Measurements from ENCODE around the gene RPL19.

Gene RPL19

GRCh38 chr17:39181303-39181702 lies 18.8 kb upstream of the RPL19 start:
- H3K4me3 ChIP-seq (ENCODE audit: low read length): no peak overlapping the region
- TF ChIP-seq ZNF274 (IDR thresholded peaks at IDR 0.05; ENCODE audit: low read depth, low read length): no peak

GRCh38 chr17:39183045-39183444 lies 17.0 kb upstream of the RPL19 start:
- no peak for TF ChIP-seq ZNF274 (IDR thresholded peaks at IDR 0.05; ENCODE audit: low read depth, low read length)
- H3K4me3 ChIP-seq (ENCODE audit: low read length): no peak overlapping the region

- no peak for TF ChIP-seq ZNF274 (IDR thresholded peaks at IDR 0.05; ENCODE audit: low read depth, low read length)
- no peak overlapping the region for H3K4me3 ChIP-seq (ENCODE audit: low read length)
Measured at GRCh38 chr17:39183720-39184119, 16.4 kb upstream of the RPL19 start.

- no peak for TF ChIP-seq ZNF274 (IDR thresholded peaks at IDR 0.05; ENCODE audit: low read depth, low read length)
- no peak overlapping the region for H3K4me3 ChIP-seq (ENCODE audit: low read length)
Measured at GRCh38 chr17:39186481-39187002, 13.5 kb upstream of the RPL19 start.

- H3K4me3 ChIP-seq (ENCODE audit: low read length): no peak overlapping the region
- no peak for TF ChIP-seq ZNF274 (IDR thresholded peaks at IDR 0.05; ENCODE audit: low read depth, low read length)
Measured at GRCh38 chr17:39187152-39187830, 12.8 kb upstream of the RPL19 start.

GRCh38 chr17:39191750-39192510 lies 8.2 kb upstream of the RPL19 start:
- no peak for TF ChIP-seq ZNF274 (IDR thresholded peaks at IDR 0.05; ENCODE audit: low read depth, low read length)
- H3K4me3 ChIP-seq (ENCODE audit: low read length): no peak overlapping the region

GRCh38 chr17:39192901-39193300 lies 7.2 kb upstream of the RPL19 start:
- no peak for TF ChIP-seq ZNF274 (IDR thresholded peaks at IDR 0.05; ENCODE audit: low read depth, low read length)
- no peak overlapping the region for H3K4me3 ChIP-seq (ENCODE audit: low read length)

GRCh38 chr17:39193346-39193745 lies 6.7 kb upstream of the RPL19 start:
- H3K4me3 ChIP-seq (ENCODE audit: low read length): no peak overlapping the region

GRCh38 chr17:39194089-39194984 lies 5.7 kb upstream of the RPL19 start:
- no peak overlapping the region for H3K4me3 ChIP-seq (ENCODE audit: low read length)
- TF ChIP-seq ZNF274 (IDR thresholded peaks at IDR 0.05; ENCODE audit: low read depth, low read length): no peak

More at GRCh38 chr17:39193346-39193745, 6.7 kb upstream of the RPL19 start:
- TF ChIP-seq ZNF274 (IDR thresholded peaks at IDR 0.05; ENCODE audit: low read depth, low read length): no peak

GRCh38 chr17:39194985-39195524 lies 5.0 kb upstream of the RPL19 start:
- H3K4me3 ChIP-seq (ENCODE audit: low read length): no peak overlapping the region
- TF ChIP-seq ZNF274 (IDR thresholded peaks at IDR 0.05; ENCODE audit: low read depth, low read length): no peak

GRCh38 chr17:39195568-39196160 lies 4.4 kb upstream of the RPL19 start:
- no peak overlapping the region; the same call in 1 of the 2 replicates for H3K4me3 ChIP-seq (ENCODE audit: low read length)
- no peak for TF ChIP-seq ZNF274 (IDR thresholded peaks at IDR 0.05; ENCODE audit: low read depth, low read length)

- TF ChIP-seq ZNF274 (IDR thresholded peaks at IDR 0.05; ENCODE audit: low read depth, low read length): no peak
- peak overlapping the region; percentile 28; the same call in 1 of the 2 replicates for H3K4me3 ChIP-seq (ENCODE audit: low read length)
Measured at GRCh38 chr17:39196241-39196807, 3.8 kb upstream of the RPL19 start.

- no peak for TF ChIP-seq ZNF274 (IDR thresholded peaks at IDR 0.05; ENCODE audit: low read depth, low read length)
- peak overlapping the region; percentile 65 for H3K4me3 ChIP-seq (ENCODE audit: low read length)
Measured at GRCh38 chr17:39196808-39197291, 3.2 kb upstream of the RPL19 start.

All from GM08714 (cell line).